ENCODE data around the gene LY6G6C.
A peak's percentile ranks its signal among the peaks of the same experiment; 100 is the strongest.

LY6G6C gene

DNA sequence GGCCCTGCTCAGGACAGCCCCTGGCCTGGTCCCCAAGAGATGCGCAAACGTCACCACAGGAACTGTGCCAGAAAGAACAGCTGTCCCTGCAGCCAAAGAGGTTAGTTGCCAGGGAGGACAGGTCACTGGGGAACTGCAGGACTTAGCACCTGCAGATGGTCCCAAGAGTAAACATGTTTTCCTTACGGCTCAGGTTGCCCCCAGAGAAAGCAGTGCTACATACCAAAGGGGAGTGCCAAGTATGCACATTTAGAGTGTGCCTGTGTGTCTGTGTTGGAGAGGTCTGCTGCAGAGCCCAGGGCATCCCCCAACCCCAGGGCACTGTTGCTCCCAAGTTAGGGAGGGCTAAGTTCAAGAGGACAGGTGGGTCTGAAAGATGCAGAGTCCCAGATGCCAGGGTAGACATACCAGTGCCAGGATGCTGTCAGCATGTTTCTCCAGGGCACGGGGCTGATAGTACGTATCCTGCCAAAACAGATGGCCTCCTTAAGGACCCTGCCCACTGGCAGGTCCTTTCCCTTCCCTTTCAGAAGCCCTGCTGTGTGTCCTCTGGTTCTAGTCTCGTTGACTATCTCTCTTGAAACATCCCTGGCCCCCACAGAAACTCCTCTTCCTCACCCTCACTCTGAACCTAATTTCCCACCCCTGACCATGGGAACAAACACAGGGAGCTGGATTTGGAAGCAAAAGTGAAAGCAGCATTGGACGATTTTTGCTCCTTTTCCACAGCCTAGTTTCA lies 19.7 kb downstream of the LY6G6C start:
- Histone ChIP-seq H3K27ac (ENCODE audit: low read depth, low read length) (no peak overlapping the region), H3K9me3 (ENCODE audit: insufficient read depth, low read depth, low read length) (no peaks in the 10 kb centered on the region), H3K36me3 (ENCODE audit: insufficient read depth, low read length) (peaks cover 15% of the 10 kb centered on the region; the same call in 1 of the 2 replicates), H3K9ac (ENCODE audit: low read depth, low read length) (peak overlapping the region; percentile 84; the same call in 1 of the 2 replicates), H3K27me3 (ENCODE audit: insufficient read depth, low read length) (no peaks in the 10 kb centered on the region), H3K4me1 (ENCODE audit: insufficient read depth, low read length) (0 out of 2 replicates have a peak, but pooled peaks cover 4% of the 10 kb centered on the region), H3K4me3 (ENCODE audit: low read length) (peak overlapping the region; percentile 87)
- WGBS, result 68% methylated on average over 7 of the region's 7 CpGs

DNA sequence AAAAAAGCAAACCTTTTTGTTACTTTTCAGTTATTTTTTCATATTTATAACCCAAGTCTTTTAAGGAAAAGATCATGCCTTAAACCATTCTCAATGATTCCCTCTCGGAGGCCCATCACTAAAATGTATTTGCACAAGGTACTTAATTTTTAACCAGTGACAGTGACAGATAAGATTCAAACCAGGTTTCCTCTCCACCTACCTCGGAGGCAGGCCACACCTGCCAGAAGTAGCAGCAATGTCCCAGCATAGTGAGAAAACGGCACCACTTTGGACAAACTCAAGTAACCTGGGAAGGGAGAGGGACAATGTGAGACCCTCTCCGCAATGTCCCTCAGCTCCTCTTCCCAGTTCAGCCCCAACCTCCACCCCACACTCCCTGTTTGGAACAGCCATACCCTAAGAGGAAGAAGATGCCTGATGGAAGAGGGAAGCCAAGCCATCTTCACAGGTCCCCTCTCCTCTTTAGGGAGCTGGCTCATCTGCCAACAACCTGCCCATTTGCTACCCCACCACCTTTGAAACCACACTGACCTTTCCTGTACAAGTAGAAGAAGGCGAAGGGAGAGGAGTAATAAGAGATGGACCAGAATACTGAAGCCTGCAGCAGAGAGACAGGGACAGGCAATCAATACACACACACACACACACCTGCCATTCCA lies 20.7 kb downstream of the LY6G6C start:
- H3K4me1 ChIP-seq (ENCODE audit: insufficient read depth, low read length), result 0 out of 2 replicates have a peak, but pooled peaks cover 4% of the 10 kb centered on the region
- no peak overlapping the region for H3K27ac ChIP-seq (ENCODE audit: low read depth, low read length)
- no peak overlapping the region for H3K9ac ChIP-seq (ENCODE audit: low read depth, low read length)
- WGBS, result 93% methylated on average over 3 of the region's 5 CpGs
- peaks cover 19% of the 10 kb centered on the region; the same call in 1 of the 2 replicates for H3K36me3 ChIP-seq (ENCODE audit: insufficient read depth, low read length)
- no peaks in the 10 kb centered on the region for H3K27me3 ChIP-seq (ENCODE audit: insufficient read depth, low read length)
- H3K9me3 ChIP-seq (ENCODE audit: insufficient read depth, low read depth, low read length), result no peaks in the 10 kb centered on the region
- no peak overlapping the region for H3K4me3 ChIP-seq (ENCODE audit: low read length)

DNA sequence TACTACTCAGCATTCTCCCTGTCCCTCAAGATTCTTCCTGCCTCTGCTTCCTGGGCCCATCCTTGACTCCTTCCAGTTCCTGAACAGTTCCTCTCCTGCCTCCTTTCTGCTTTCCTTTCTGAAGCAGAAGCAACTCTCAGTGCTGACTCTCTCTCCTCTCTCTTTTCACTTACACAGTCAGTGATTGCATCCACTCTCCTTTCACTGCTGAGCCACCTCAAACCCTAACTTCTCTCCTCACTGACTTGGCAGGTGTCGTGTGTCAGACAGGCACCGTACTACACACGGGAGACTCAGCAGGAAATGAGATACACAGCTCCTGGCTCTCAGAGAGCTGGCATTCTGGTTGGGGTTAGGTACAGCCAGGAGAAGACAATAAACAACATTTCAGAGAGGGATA lies 24.0 kb downstream of the LY6G6C start:
- H3K9me3 ChIP-seq (ENCODE audit: insufficient read depth, low read depth, low read length), result no peaks in the 10 kb centered on the region
- no peak overlapping the region for H3K4me3 ChIP-seq (ENCODE audit: low read length)
- peaks cover 43% of the 10 kb centered on the region for H3K36me3 ChIP-seq (ENCODE audit: insufficient read depth, low read length)
- H3K9ac ChIP-seq (ENCODE audit: low read depth, low read length), result no peak overlapping the region
- H3K4me1 ChIP-seq (ENCODE audit: insufficient read depth, low read length), result 0 out of 2 replicates have a peak, but pooled peaks cover 4% of the 10 kb centered on the region
- WGBS, result 95% methylated on average over 3 of the region's 3 CpGs
- H3K27ac ChIP-seq (ENCODE audit: low read depth, low read length), result no peak overlapping the region
- H3K27me3 ChIP-seq (ENCODE audit: insufficient read depth, low read length), result no peaks in the 10 kb centered on the region

DNA sequence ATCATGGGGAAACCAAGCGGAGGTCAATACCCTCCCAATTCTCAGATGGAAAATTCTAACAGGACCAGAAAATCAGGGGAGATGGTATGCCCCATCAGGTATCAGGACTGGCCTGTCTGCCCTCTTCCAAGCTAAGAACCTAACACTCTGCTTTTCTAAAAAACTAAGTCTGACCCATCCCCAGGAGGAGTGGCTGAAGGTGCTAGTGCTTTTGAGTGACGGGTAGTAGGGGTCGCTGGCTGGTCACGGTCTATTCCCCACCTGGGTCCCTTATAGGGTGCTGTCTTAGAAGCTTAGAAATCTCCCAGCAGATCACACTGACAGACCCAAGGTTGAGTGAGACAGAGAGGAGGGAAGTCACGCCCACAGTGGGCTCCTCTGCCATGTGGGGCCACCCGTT lies 28.0 kb downstream of the LY6G6C start:
- Histone ChIP-seq H3K27ac (ENCODE audit: low read depth, low read length) (no peak overlapping the region), H3K9me3 (ENCODE audit: insufficient read depth, low read depth, low read length) (no peaks in the 10 kb centered on the region), H3K27me3 (ENCODE audit: insufficient read depth, low read length) (no peaks in the 10 kb centered on the region), H3K9ac (ENCODE audit: low read depth, low read length) (no peak overlapping the region), H3K4me3 (ENCODE audit: low read length) (no peak overlapping the region), H3K4me1 (ENCODE audit: insufficient read depth, low read length) (no peaks in the 10 kb centered on the region), H3K36me3 (ENCODE audit: insufficient read depth, low read length) (peaks cover 66% of the 10 kb centered on the region)
- 89% methylated on average over 6 of the region's 6 CpGs for WGBS

DNA sequence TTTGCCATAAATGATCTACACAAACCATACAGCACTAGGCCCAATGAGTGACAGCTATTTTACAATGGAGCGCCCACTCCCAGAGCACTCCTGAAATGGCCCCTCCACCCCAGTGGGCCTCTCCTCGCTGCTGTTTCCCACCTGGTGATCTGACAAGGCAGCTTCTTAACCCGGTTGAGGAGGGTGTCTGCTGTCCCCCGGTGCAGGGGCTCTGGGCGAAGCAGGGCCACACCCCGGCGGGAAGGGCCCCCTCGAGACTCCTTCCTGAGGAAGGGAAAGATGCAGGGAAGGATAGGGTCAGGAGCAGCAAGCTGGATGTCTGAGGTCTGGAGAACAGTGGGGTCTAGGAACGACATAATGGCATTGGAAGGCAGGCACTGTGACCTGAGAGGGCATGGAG lies 28.7 kb downstream of the LY6G6C start:
- 94% methylated on average over 9 of the region's 9 CpGs for WGBS
- H3K36me3 ChIP-seq (ENCODE audit: insufficient read depth, low read length), result peaks cover 72% of the 10 kb centered on the region
- H3K9me3 ChIP-seq (ENCODE audit: insufficient read depth, low read depth, low read length), result no peaks in the 10 kb centered on the region
- H3K27me3 ChIP-seq (ENCODE audit: insufficient read depth, low read length), result no peaks in the 10 kb centered on the region
- no peak overlapping the region for H3K9ac ChIP-seq (ENCODE audit: low read depth, low read length)
- H3K4me3 ChIP-seq (ENCODE audit: low read length), result no peak overlapping the region
- H3K4me1 ChIP-seq (ENCODE audit: insufficient read depth, low read length), result no peaks in the 10 kb centered on the region
- H3K27ac ChIP-seq (ENCODE audit: low read depth, low read length), result no peak overlapping the region

DNA sequence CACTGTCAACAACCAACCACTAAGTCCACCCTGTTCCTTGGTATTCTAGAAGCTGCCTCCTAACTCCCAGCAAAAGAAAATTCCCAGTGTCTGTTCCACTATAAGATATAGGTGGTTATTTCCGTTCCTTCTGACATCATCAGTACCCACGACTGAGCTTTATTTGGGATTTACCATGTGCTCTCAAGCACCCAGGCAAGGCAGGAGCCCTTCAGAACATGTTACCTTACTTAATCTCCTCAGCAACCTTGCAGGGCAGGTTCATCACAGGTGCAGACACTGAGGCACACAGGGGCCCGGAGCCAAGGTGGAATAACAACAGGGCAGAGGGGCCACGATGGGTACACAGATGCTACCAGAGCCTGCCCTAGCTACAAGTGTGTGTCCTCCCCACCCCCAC lies 29.2 kb downstream of the LY6G6C start:
- Histone ChIP-seq H3K27me3 (ENCODE audit: insufficient read depth, low read length) (no peaks in the 10 kb centered on the region), H3K27ac (ENCODE audit: low read depth, low read length) (no peak overlapping the region), H3K9me3 (ENCODE audit: insufficient read depth, low read depth, low read length) (no peaks in the 10 kb centered on the region), H3K9ac (ENCODE audit: low read depth, low read length) (no peak overlapping the region), H3K4me1 (ENCODE audit: insufficient read depth, low read length) (no peaks in the 10 kb centered on the region), H3K4me3 (ENCODE audit: low read length) (no peak overlapping the region), H3K36me3 (ENCODE audit: insufficient read depth, low read length) (peaks cover 77% of the 10 kb centered on the region)
- WGBS, result 96% methylated on average over 4 of the region's 4 CpGs

DNA sequence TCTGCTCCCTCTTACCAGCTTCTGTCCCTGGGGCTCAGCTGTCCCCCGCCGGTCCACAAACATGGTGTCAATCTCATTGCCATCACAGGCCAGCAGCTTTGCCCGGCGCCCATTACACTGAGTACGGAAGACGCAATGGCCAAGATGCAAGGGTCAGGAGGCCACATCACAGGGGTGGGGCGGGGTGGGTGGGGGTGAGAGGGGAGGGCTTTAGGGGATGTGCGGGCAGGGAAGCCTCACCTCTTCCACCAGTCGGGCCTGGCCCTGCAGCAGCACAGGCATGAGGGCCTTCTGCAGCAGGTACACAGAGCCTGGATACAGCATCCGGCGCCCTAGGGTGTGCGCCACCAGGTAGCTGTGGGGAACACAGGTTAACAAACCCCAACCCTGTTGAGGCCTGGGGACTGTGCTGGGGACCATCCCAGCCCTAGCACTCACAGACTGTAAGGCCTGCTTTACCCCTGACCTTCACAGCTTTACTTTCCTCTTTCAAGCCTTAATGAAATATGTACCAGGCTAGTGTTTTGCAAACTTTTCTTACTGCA lies 29.9 kb downstream of the LY6G6C start:
- H3K27ac ChIP-seq (ENCODE audit: low read depth, low read length), result no peak overlapping the region
- no peaks in the 10 kb centered on the region for H3K9me3 ChIP-seq (ENCODE audit: insufficient read depth, low read depth, low read length)
- no peak overlapping the region for H3K4me3 ChIP-seq (ENCODE audit: low read length)
- no peaks in the 10 kb centered on the region for H3K4me1 ChIP-seq (ENCODE audit: insufficient read depth, low read length)
- no peaks in the 10 kb centered on the region for H3K27me3 ChIP-seq (ENCODE audit: insufficient read depth, low read length)
- H3K9ac ChIP-seq (ENCODE audit: low read depth, low read length), result no peak overlapping the region
- 93% methylated on average over 12 of the region's 12 CpGs for WGBS
- peaks cover 77% of the 10 kb centered on the region for H3K36me3 ChIP-seq (ENCODE audit: insufficient read depth, low read length)

DNA sequence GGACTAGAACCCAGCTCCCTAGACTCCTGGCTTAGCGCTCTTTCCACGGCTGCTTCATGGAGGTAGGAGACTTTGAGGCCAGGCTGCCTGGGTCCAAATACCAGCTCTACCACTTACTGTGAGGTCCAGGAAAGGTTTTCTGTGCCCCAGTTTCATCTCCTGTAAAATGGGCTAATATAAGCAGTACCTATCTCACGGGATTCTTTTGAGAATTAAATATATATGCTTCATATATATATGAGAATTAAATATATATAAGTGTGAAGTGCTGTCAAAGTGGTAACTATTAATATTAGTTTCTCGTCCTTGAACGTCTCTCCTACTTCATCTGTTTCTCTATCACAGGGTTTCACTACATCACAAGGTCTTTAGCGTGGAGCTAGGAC lies 30.5 kb downstream of the LY6G6C start:
- Histone ChIP-seq H3K4me1 (ENCODE audit: insufficient read depth, low read length) (no peaks in the 10 kb centered on the region), H3K27ac (ENCODE audit: low read depth, low read length) (no peak overlapping the region), H3K4me3 (ENCODE audit: low read length) (no peak overlapping the region), H3K36me3 (ENCODE audit: insufficient read depth, low read length) (peaks cover 81% of the 10 kb centered on the region), H3K27me3 (ENCODE audit: insufficient read depth, low read length) (no peaks in the 10 kb centered on the region), H3K9me3 (ENCODE audit: insufficient read depth, low read depth, low read length) (no peaks in the 10 kb centered on the region), H3K9ac (ENCODE audit: low read depth, low read length) (no peak overlapping the region)
- WGBS, result 94% methylated on average over 5 of the region's 6 CpGs

DNA sequence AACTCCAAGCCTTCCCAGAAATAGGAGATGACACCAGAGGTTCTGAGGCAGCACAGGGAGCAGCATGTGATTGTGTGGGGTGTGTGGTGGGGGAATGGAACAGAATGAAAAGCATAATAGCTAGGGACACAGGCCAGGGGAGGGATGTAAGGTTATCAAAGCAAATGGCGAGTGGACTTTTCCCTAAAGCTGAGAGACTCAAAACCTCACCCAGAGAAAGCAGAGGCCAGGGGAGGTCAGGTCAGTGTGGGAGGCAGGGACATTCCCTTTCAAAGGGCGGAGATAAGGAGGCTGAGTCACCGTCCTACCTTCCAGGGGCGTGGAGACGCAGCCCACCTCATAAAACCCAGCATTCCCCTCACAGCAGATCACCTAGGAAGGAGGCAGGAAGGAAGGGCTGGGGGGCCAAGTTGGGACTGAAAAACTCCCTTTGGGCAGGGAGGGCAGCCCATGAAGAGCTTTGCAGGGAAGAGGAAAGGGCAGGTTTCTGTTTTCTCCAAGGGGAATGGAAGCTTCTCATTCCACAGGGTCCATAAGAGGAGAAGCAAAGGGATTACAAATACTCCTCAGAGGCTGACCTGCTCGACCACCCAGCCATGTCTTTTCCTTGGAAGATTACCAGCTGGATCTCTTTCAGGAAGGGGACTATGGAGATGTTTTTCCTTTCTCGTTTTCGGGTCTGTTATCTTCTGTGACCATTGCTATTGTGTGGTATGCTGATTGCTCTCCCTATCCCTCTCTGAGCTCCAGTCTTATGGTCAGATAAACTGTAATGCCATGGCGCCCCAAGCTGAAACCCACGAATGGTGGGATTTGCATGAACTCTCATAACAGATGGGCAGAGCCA lies 31.1 kb downstream of the LY6G6C start:
- Histone ChIP-seq H3K9ac (ENCODE audit: low read depth, low read length) (no peak overlapping the region), H3K36me3 (ENCODE audit: insufficient read depth, low read length) (peaks cover 81% of the 10 kb centered on the region)
- 71% methylated on average over 8 of the region's 10 CpGs for WGBS

DNA sequence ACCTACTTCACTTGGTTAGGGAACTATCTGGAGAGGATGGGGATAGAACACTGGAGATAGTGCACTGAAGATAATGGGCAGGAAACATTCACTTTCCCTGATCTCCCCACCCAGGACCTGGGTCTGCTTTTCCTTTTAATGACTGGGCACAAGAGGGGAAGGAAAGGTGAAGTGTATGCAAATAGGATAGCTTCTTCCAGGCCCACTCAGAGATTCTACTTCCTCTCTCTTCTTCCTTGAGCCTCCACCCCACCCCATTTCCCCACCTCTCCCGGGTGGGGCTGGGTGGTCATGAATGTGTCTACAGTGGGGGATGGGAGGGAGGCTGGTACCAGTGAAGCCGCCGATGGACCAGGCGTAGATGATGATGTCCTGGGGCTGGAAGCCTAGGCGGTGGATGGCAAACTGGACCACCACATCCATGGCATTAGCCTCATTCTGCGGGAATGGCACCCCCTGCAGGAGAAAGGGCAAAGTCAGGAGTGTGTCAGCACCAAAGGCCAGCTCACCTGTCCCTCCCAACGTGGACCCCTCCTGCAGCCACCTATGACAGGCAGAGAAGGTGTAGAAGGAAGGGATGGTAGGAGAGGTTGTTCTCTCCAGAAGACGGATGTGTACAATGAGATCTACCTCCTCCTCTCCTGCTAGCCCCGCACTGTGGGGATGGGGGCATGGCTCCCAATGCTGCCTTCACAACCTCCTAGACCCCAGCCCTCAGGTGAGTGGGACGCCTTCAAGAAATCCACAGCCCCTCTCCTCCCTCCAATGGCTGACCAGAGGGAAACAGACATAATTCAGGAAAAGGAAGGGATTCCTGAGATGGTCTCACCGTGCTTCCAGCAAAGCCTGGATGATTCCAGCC lies 32.1 kb downstream of the LY6G6C start:
- no peak overlapping the region for H3K27ac ChIP-seq (ENCODE audit: low read depth, low read length)
- no peaks in the 10 kb centered on the region for H3K9me3 ChIP-seq (ENCODE audit: insufficient read depth, low read depth, low read length)
- no peaks in the 10 kb centered on the region for H3K4me1 ChIP-seq (ENCODE audit: insufficient read depth, low read length)
- H3K36me3 ChIP-seq (ENCODE audit: insufficient read depth, low read length), result peaks cover 73% of the 10 kb centered on the region
- no peak overlapping the region for H3K9ac ChIP-seq (ENCODE audit: low read depth, low read length)
- 89% methylated on average over 11 of the region's 11 CpGs for WGBS
- no peaks in the 10 kb centered on the region for H3K27me3 ChIP-seq (ENCODE audit: insufficient read depth, low read length)
- H3K4me3 ChIP-seq (ENCODE audit: low read length), result no peak overlapping the region

More for the DNA sequence above, 31.1 kb downstream of the LY6G6C start:
- H3K4me1 ChIP-seq (ENCODE audit: insufficient read depth, low read length), result no peaks in the 10 kb centered on the region
- H3K27me3 ChIP-seq (ENCODE audit: insufficient read depth, low read length), result no peaks in the 10 kb centered on the region
- H3K9me3 ChIP-seq (ENCODE audit: insufficient read depth, low read depth, low read length), result no peaks in the 10 kb centered on the region
- H3K27ac ChIP-seq (ENCODE audit: low read depth, low read length), result no peak overlapping the region
- no peak overlapping the region for H3K4me3 ChIP-seq (ENCODE audit: low read length)

Data from HUES64 (cell line).